ENCODE measurements around the gene AMPH. TPM values are rescaled to one million over a fixed set of nuclear protein-coding genes. Genes with fewer than 3 reads are reported as not detected.

AMPH gene
- total RNA-seq, 5 donors from 2014 or later (not counting 1 experiment from before 2014, with no cell fraction given) = not detected

DNA sequence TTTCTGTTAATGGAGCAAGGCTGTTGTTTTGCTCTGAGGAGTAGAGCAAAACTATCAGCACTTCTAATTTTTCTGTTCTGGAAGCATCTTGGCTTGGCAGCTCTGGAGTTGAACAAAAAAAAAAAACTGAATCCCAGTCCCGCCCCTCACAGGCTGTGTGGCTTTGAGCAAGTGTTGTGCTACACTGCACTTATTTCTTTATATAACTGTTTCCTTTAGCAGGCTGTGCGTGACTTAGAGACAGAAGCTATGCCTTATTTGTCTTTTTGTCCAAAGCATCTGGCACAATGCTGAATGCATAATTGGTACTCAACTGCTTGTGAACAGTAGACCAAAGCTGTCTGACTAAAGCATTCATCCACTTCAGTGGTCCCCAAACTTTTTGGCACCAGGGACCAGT is 96.1 kb downstream of the AMPH start:
- no peak overlapping the region for H3K27ac Mint-ChIP-seq
- 95% methylated on average over 2 of the region's 2 CpGs for WGBS (ENCODE audit: insufficient coverage)
- Histone ChIP-seq H3K4me3 (ENCODE audit: control insufficient read depth in 1 of 2, extremely low read depth in 1 of 2, low read length in 1 of 2) (no peak overlapping the region), H3K27me3 (replicated peaks in 1 of 2; ENCODE audit: control insufficient read depth in 2 of 2, extremely low read depth in 1 of 2, insufficient read depth in 2 of 2, low read length in 1 of 2) (peaks cover 0 to 3% of the 10 kb centered on the region in 2 experiments), H3K27ac (ENCODE audit: low read length) (no peak overlapping the region), H3K9me3 (no peaks in the 10 kb centered on the region), H3K36me3 (ENCODE audit: control insufficient read depth in 2 of 2, extremely low read depth in 1 of 2, insufficient read depth in 1 of 2, low read length in 1 of 2) (no peaks in the 10 kb centered on the region), H3K4me1 (ENCODE audit: control insufficient read depth in 1 of 2, extremely low read depth in 1 of 2, insufficient read depth in 2 of 2, low read length in 2 of 2) (no peaks in the 10 kb centered on the region)
- POLR2A ChIA-PET = no interaction called here
- H3K9me3 Mint-ChIP-seq = no peaks in the 10 kb centered on the region
- ATAC-seq (replicated peaks in 1 of 4) (no peak), DNase-seq (no peak)
- H3K36me3 Mint-ChIP-seq = no peaks in the 10 kb centered on the region
- no peak overlapping the region for H3K4me3 Mint-ChIP-seq
- peaks cover 4 to 6% of the 10 kb centered on the region in 2 donors for H3K27me3 Mint-ChIP-seq
- CTCF ChIA-PET = no interaction called here
- peaks cover 0 to 4% (median 0%) of the 10 kb centered on the region in 3 donors for H3K4me1 Mint-ChIP-seq

DNA sequence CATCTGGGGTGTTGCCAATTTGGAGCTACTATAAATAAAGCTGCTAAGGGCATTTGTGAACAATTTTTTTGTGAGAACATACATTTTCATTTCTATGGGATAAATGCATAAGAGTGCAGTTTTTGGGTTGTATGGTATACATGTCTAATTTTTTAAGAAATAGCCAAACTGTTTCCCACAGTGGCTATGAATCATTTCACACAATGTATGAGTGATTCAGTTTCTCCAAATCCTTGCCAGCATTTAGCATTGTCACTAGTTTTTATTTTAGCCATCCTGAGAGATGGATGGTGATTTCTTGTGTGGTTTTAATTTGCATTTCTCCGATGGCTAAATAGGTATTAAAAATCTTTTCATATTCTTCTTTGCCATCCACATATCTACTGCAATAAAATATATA is 105.3 kb downstream of the AMPH start:
- ChIA-PET POLR2A (no interaction called here), CTCF (no interaction called here)
- Mint-ChIP-seq H3K4me1 (no peaks in the 10 kb centered on the region), H3K36me3 (no peaks in the 10 kb centered on the region), H3K27me3 (peaks cover 0 to 3% of the 10 kb centered on the region in 2 donors), H3K9me3 (no peaks in the 10 kb centered on the region), H3K27ac (no peak overlapping the region), H3K4me3 (no peak overlapping the region)
- DNase-seq = no peak
- Histone ChIP-seq H3K4me3 (ENCODE audit: control insufficient read depth in 1 of 2, extremely low read depth in 1 of 2, low read length in 1 of 2) (no peak overlapping the region), H3K27ac (ENCODE audit: low read length) (no peak overlapping the region), H3K36me3 (ENCODE audit: control insufficient read depth in 2 of 2, extremely low read depth in 1 of 2, insufficient read depth in 1 of 2, low read length in 1 of 2) (no peaks in the 10 kb centered on the region), H3K27me3 (replicated peaks in 1 of 2; ENCODE audit: control insufficient read depth in 2 of 2, extremely low read depth in 1 of 2, insufficient read depth in 2 of 2, low read length in 1 of 2) (no peaks in the 10 kb centered on the region), H3K4me1 (ENCODE audit: control insufficient read depth in 1 of 2, extremely low read depth in 1 of 2, insufficient read depth in 2 of 2, low read length in 2 of 2) (no peaks in the 10 kb centered on the region), H3K9me3 (no peaks in the 10 kb centered on the region)
- no peak for ATAC-seq (replicated peaks in 1 of 4)
- no CpG with 5 or more reads among the region's 1 CpG for WGBS (ENCODE audit: insufficient coverage)

DNA sequence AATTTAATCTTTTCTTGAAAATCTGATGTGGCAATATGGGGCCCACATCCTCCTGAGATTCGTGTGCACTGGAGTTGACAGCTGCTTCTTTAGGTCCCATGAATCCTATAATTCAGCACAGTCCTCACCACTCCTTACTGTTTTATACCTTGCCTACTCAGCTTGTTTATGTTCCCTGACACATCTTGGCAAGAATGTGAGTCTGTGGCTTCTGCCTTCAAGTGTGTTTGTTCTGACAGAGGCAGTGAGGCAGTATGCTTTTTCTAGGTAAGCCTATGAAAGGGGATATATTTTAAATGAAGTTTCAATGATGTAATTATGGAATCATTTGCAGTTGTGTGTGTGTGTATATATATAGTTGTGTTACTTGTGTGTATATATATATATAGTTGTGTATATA is 106.4 kb downstream of the AMPH start:
- Mint-ChIP-seq H3K27me3 (peaks cover 0 to 7% of the 10 kb centered on the region in 2 donors), H3K4me1 (no peaks in the 10 kb centered on the region), H3K4me3 (no peak overlapping the region), H3K36me3 (no peaks in the 10 kb centered on the region), H3K9me3 (no peaks in the 10 kb centered on the region), H3K27ac (no peak overlapping the region)
- Histone ChIP-seq H3K36me3 (ENCODE audit: control insufficient read depth in 2 of 2, extremely low read depth in 1 of 2, insufficient read depth in 1 of 2, low read length in 1 of 2) (no peaks in the 10 kb centered on the region), H3K27me3 (replicated peaks in 1 of 2; ENCODE audit: control insufficient read depth in 2 of 2, extremely low read depth in 1 of 2, insufficient read depth in 2 of 2, low read length in 1 of 2) (no peaks in the 10 kb centered on the region), H3K4me3 (ENCODE audit: control insufficient read depth in 1 of 2, extremely low read depth in 1 of 2, low read length in 1 of 2) (no peak overlapping the region), H3K4me1 (ENCODE audit: control insufficient read depth in 1 of 2, extremely low read depth in 1 of 2, insufficient read depth in 2 of 2, low read length in 2 of 2) (no peaks in the 10 kb centered on the region), H3K9me3 (no peaks in the 10 kb centered on the region), H3K27ac (ENCODE audit: low read length) (no peak overlapping the region)
- no CpG with 5 or more reads among the region's 1 CpG for WGBS (ENCODE audit: insufficient coverage)
- DNase-seq (no peak), ATAC-seq (replicated peaks in 1 of 4) (no peak)
- POLR2A ChIA-PET = interaction anchor here in 1 of 2 donors (0.6 kb wide), 1 partner anchor 373 kb away, joined by 4 read pairs; no protein-coding TSS in a partner anchor
- CTCF ChIA-PET = no interaction called here

DNA sequence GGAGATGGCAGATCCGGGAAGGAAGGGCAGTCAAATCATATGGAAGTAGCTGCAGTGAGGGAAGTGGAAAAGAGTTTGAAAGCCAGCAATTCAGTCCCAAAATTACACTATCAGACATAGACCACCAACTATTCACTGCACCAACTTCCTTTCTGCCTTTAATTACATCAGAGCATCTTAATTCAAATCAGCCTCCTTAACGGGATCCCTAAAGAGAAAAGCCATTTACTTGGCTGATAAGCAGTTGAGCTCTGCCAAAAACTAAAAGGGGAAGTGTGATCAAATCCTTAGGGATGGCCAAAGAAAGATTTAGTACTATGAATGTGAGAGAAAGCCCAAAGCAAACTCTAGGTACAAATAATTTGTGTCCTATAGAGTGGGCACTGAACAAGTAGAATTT is 110.4 kb downstream of the AMPH start:
- Histone ChIP-seq H3K9me3 (no peaks in the 10 kb centered on the region), H3K27me3 (replicated peaks in 1 of 2; ENCODE audit: control insufficient read depth in 2 of 2, extremely low read depth in 1 of 2, insufficient read depth in 2 of 2, low read length in 1 of 2) (peaks cover 0 to 2% of the 10 kb centered on the region in 2 experiments), H3K27ac (ENCODE audit: low read length) (no peak overlapping the region), H3K36me3 (ENCODE audit: control insufficient read depth in 2 of 2, extremely low read depth in 1 of 2, insufficient read depth in 1 of 2, low read length in 1 of 2) (no peaks in the 10 kb centered on the region), H3K4me1 (ENCODE audit: control insufficient read depth in 1 of 2, extremely low read depth in 1 of 2, insufficient read depth in 2 of 2, low read length in 2 of 2) (no peaks in the 10 kb centered on the region), H3K4me3 (ENCODE audit: control insufficient read depth in 1 of 2, extremely low read depth in 1 of 2, low read length in 1 of 2) (no peak overlapping the region)
- H3K27ac Mint-ChIP-seq = no peak overlapping the region
- H3K9me3 Mint-ChIP-seq = peaks cover 2 to 13% (median 5%) of the 10 kb centered on the region in 3 donors
- ChIA-PET POLR2A (no interaction called here), CTCF (no interaction called here)
- no peak overlapping the region for H3K4me3 Mint-ChIP-seq
- H3K36me3 Mint-ChIP-seq = no peaks in the 10 kb centered on the region
- H3K27me3 Mint-ChIP-seq = peaks cover 2 to 3% of the 10 kb centered on the region in 2 donors
- WGBS (ENCODE audit: insufficient coverage) = no CpG with 5 or more reads among the region's 2 CpGs
- no peak for DNase-seq
- no peak for ATAC-seq (replicated peaks in 1 of 4)
- no peaks in the 10 kb centered on the region for H3K4me1 Mint-ChIP-seq

DNA sequence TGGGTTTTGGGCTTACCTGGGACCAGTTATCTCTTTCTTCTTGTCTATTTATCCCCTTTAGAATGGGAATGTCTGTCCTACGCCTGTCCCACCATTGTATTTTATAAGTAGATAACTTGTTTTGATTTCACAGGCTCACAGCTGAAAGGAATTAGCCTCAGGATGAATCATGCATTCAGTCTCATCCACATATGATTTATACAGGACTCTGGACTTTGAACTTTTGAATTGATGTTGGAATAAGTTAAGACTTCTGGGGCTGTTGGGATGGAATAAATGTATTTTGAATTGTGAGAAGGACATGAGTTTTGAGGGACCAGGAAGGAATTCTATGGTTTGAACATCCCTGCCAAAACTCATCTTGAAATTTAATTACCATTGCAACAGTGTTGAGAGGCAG is 112.6 kb downstream of the AMPH start:
- CTCF ChIA-PET = no interaction called here
- no CpG with 5 or more reads among the region's 1 CpG for WGBS (ENCODE audit: insufficient coverage)

DNA sequence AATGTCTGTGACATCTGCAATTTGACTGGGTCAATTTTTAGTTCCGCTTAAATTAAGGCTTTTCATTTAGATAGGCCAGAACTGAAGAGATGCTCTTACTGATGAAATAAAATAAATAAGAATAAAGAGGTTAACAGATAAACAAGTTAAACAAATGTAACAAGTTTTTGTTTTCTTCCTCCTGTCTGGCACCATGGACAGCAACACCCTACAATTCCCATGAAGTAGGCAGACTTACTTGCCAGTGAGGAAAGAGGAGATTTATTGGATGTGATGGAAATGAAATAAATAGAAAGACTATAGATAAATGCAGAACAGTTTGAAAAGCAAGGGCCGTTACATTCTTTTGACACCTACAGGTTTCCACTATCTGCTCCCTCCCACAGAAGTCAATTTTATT is 118.5 kb downstream of the AMPH start:
- no peaks in the 10 kb centered on the region for H3K36me3 ChIP-seq (ENCODE audit: control insufficient read depth in 2 of 2, extremely low read depth in 1 of 2, insufficient read depth in 1 of 2, low read length in 1 of 2)
- H3K27me3 ChIP-seq (replicated peaks in 1 of 2; ENCODE audit: control insufficient read depth in 2 of 2, extremely low read depth in 1 of 2, insufficient read depth in 2 of 2, low read length in 1 of 2) = no peaks in the 10 kb centered on the region
- Mint-ChIP-seq H3K36me3 (peaks cover 4% of the 10 kb centered on the region), H3K4me1 (no peaks in the 10 kb centered on the region), H3K27ac (no peak overlapping the region), H3K9me3 (peaks cover 8 to 25% (median 16%) of the 10 kb centered on the region in 3 donors), H3K27me3 (peaks cover 2 to 5% of the 10 kb centered on the region in 2 donors), H3K4me3 (no peak overlapping the region)
- no CpG with 5 or more reads among the region's 2 CpGs for WGBS (ENCODE audit: insufficient coverage)
- H3K9me3 ChIP-seq = no peaks in the 10 kb centered on the region
- ChIA-PET POLR2A (no interaction called here), CTCF (no interaction called here)
- H3K4me1 ChIP-seq (ENCODE audit: control insufficient read depth in 1 of 2, extremely low read depth in 1 of 2, insufficient read depth in 2 of 2, low read length in 2 of 2) = no peaks in the 10 kb centered on the region
- no peak overlapping the region for H3K27ac ChIP-seq (ENCODE audit: low read length)
- DNase-seq = no peak
- no peak for ATAC-seq (replicated peaks in 1 of 4)
- H3K4me3 ChIP-seq (ENCODE audit: control insufficient read depth in 1 of 2, extremely low read depth in 1 of 2, low read length in 1 of 2) = no peak overlapping the region

More for the DNA sequence above, 112.6 kb downstream of the AMPH start:
- DNase-seq (no peak), ATAC-seq (replicated peaks in 1 of 4) (no peak)
- peaks cover 0 to 2% of the 10 kb centered on the region in 2 experiments for H3K27me3 ChIP-seq (replicated peaks in 1 of 2; ENCODE audit: control insufficient read depth in 2 of 2, extremely low read depth in 1 of 2, insufficient read depth in 2 of 2, low read length in 1 of 2)
- no peaks in the 10 kb centered on the region for H3K9me3 ChIP-seq
- Mint-ChIP-seq H3K4me3 (no peak overlapping the region), H3K27ac (no peak overlapping the region), H3K4me1 (no peaks in the 10 kb centered on the region), H3K36me3 (peaks cover 4% of the 10 kb centered on the region), H3K9me3 (peaks cover 8 to 25% (median 16%) of the 10 kb centered on the region in 3 donors), H3K27me3 (peaks cover 2 to 3% of the 10 kb centered on the region in 2 donors)
- POLR2A ChIA-PET = no interaction called here
- no peak overlapping the region for H3K4me3 ChIP-seq (ENCODE audit: control insufficient read depth in 1 of 2, extremely low read depth in 1 of 2, low read length in 1 of 2)
- no peaks in the 10 kb centered on the region for H3K4me1 ChIP-seq (ENCODE audit: control insufficient read depth in 1 of 2, extremely low read depth in 1 of 2, insufficient read depth in 2 of 2, low read length in 2 of 2)
- no peaks in the 10 kb centered on the region for H3K36me3 ChIP-seq (ENCODE audit: control insufficient read depth in 2 of 2, extremely low read depth in 1 of 2, insufficient read depth in 1 of 2, low read length in 1 of 2)
- H3K27ac ChIP-seq (ENCODE audit: low read length) = no peak overlapping the region

DNA sequence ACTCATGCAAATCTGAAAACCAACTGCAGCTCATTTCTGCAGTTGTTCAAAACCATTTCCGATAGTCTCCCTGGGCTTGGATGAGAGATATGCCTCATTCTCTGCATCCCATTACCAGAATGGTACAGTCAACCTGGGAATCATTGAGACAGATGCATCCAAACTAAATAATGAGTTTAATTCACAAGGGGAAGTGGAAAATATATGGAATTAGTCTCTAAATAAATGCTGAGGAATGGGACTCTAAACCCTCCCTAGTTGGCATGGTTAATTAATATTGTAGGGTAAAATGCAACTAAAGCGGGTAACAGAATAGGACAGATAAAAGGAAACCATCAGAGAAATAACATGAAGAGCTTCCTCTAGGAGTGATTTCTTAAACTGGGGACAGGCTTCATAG is 118.9 kb downstream of the AMPH start:
- Histone ChIP-seq H3K36me3 (ENCODE audit: control insufficient read depth in 2 of 2, extremely low read depth in 1 of 2, insufficient read depth in 1 of 2, low read length in 1 of 2) (no peaks in the 10 kb centered on the region), H3K27ac (ENCODE audit: low read length) (no peak overlapping the region), H3K27me3 (replicated peaks in 1 of 2; ENCODE audit: control insufficient read depth in 2 of 2, extremely low read depth in 1 of 2, insufficient read depth in 2 of 2, low read length in 1 of 2) (no peaks in the 10 kb centered on the region), H3K9me3 (no peaks in the 10 kb centered on the region), H3K4me3 (ENCODE audit: control insufficient read depth in 1 of 2, extremely low read depth in 1 of 2, low read length in 1 of 2) (no peak overlapping the region), H3K4me1 (ENCODE audit: control insufficient read depth in 1 of 2, extremely low read depth in 1 of 2, insufficient read depth in 2 of 2, low read length in 2 of 2) (no peaks in the 10 kb centered on the region)
- ATAC-seq (replicated peaks in 1 of 4) (no peak), DNase-seq (no peak)
- peaks cover 4% of the 10 kb centered on the region for H3K36me3 Mint-ChIP-seq
- no peaks in the 10 kb centered on the region for H3K4me1 Mint-ChIP-seq
- H3K4me3 Mint-ChIP-seq = no peak overlapping the region
- ChIA-PET POLR2A (no interaction called here), CTCF (no interaction called here)
- peaks cover 8 to 22% (median 16%) of the 10 kb centered on the region in 3 donors for H3K9me3 Mint-ChIP-seq
- H3K27me3 Mint-ChIP-seq = peaks cover 2 to 5% of the 10 kb centered on the region in 2 donors
- no peak overlapping the region for H3K27ac Mint-ChIP-seq
- no CpG with 5 or more reads among the region's 2 CpGs for WGBS (ENCODE audit: insufficient coverage)
